ENCODE data around the gene AKTIP.

AKTIP gene

DNA sequence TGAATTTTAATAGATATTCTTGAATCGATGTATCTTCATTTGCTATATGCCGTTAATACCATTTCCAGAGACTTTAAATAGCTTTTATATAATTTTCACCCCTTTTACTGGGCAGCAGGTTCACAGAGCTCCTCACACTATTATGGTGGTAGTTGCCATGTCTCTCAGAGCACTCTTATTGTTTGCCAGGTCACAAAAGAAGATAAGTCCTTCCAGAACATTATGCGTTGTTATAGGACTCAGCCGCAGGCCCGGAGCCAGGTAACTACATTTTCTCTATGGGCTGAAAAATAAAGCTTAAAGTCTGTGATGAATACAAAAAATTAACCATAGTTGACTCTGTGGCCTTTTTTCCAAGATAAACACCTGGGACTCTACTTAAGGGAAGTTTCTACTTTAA lies 24.0 kb downstream of the AKTIP start:
- DNase-seq (ENCODE audit: low read depth), result no peak

DNA sequence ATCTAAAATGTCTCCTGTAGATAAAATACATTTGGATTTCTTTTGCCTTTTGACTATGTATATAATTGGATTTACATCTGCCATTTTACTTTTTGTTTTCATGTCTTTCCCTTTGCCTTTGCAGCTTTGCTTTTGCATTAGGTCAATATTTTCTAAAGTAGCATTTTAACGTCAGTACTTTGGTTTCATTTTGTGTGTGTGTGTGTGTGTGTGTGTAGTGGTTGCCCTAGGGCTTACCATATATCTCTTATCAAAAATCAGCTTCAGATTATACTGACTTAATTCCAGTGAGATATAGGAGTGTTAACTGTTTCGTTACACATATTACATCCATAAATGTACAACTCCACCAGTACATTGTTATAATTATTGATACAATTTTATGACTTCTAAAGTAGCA lies 26.1 kb downstream of the AKTIP start:
- DNase-seq (ENCODE audit: low read depth), result no peak

GRCh38 chr16:53465606-53466280 lies 37.3 kb downstream of the AKTIP start:
- no peak for DNase-seq (ENCODE audit: low read depth)

GRCh38 chr16:53458635-53459034 lies 44.4 kb downstream of the AKTIP start:
- DNase-seq (ENCODE audit: low read depth), result no peak

- DNase-seq (ENCODE audit: low read depth), result peak; percentile 54
Measured at GRCh38 chr16:53457670-53458069, 45.3 kb downstream of the AKTIP start.

DNA sequence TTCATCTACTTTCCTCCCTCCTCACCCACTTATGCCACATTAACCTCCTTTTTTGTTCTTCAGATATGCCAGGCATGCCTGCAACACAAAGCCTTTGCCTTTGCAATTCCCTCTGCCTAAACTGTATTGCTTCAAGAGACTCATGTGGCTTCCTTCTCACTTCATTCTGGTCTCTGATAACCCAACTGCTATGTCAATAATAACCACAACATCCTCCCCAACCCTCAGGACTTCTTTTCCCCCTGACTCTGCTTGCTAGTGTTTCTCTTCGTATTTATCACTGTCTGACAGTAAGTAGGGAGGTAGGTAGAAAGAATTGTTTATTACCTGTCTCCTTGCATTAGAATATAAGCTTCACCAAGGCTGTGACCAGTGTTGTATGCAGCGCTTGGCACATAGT lies 46.4 kb downstream of the AKTIP start:
- DNase-seq (ENCODE audit: low read depth), result no peak

GRCh38 chr16:53453928-53454327 lies 49.1 kb downstream of the AKTIP start:
- DNase-seq (ENCODE audit: low read depth), result no peak

GRCh38 chr16:53449816-53450517 lies 53.0 kb downstream of the AKTIP start:
- DNase-seq (ENCODE audit: low read depth), result no peak

- no peak for DNase-seq (ENCODE audit: low read depth)
Measured at GRCh38 chr16:53446090-53446489, 56.9 kb downstream of the AKTIP start.

DNA sequence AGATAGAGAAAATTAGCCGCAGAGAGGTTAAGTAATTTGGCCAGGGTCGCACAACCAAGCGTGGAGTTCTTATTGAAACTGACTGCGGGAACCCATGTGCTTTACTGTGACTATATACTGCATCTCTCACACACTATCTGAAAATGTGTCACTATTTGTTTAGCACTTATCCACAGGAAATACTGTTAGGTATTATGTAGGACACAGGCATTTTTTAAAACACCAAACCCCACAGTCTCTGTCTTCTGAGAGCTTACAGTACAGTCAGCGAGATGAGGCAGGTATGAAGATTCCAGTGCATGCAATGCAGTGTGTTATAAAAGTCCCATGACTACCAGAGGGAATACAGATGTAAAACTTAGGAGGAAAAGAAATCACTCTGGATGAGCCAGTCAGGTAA lies 57.5 kb downstream of the AKTIP start:
- DNase-seq (ENCODE audit: low read depth), result no peak
